ENCODE results near the gene MMP26.
"Not testable (repeated sequence)": the region's sequence is repeated elsewhere in the genome, so short reads cannot be mapped to it uniquely, and the experiment has no call there.

Gene MMP26

GRCh38 chr11:4704054-4704789, at the start of gene MMP26:
MMP26 (plus strand) TSS chr11:4704784.
- DNase-seq, result no peak

- no peak for DNase-seq
Observed at GRCh38 chr11:4658629-4659445, 45.7 kb upstream of the MMP26 start.

- no peak for DNase-seq
Observed at GRCh38 chr11:4662876-4663275, 41.7 kb upstream of the MMP26 start.

GRCh38 chr11:4664183-4664582, 40.4 kb upstream of the MMP26 start:
- DNase-seq, result no peak

GRCh38 chr11:4664786-4665185, 39.8 kb upstream of the MMP26 start:
- DNase-seq, result no peak

- DNase-seq, result no peak
Observed at GRCh38 chr11:4665424-4665823, 39.2 kb upstream of the MMP26 start.

GRCh38 chr11:4671741-4672140, 32.8 kb upstream of the MMP26 start:
- no peak for DNase-seq

- DNase-seq, result no peak
Observed at GRCh38 chr11:4672470-4672869, 32.1 kb upstream of the MMP26 start.

GRCh38 chr11:4673781-4674180, 30.8 kb upstream of the MMP26 start:
- no peak for DNase-seq

GRCh38 chr11:4677948-4678347, 26.6 kb upstream of the MMP26 start:
- DNase-seq, result no peak

GRCh38 chr11:4680341-4680740, 24.2 kb upstream of the MMP26 start:
- DNase-seq, result no peak

- DNase-seq, result no peak
Observed at GRCh38 chr11:4682623-4683419, 21.8 kb upstream of the MMP26 start.

- no peak for DNase-seq
Observed at GRCh38 chr11:4684631-4685285, 19.8 kb upstream of the MMP26 start.

GRCh38 chr11:4695442-4695841, 9.1 kb upstream of the MMP26 start:
- DNase-seq, result no peak

GRCh38 chr11:4697585-4697984, 7.0 kb upstream of the MMP26 start, which contains the start of gene OR51E2:
OR51E2 (minus strand) TSS chr11:4697853; CDS start chr11:4682711, 15,142 bp downstream.
- no peak for DNase-seq

GRCh38 chr11:4699697-4700435, 4.7 kb upstream of the MMP26 start:
- DNase-seq, result no peak

- no peak for DNase-seq
Observed at GRCh38 chr11:4700436-4700820, 4.2 kb upstream of the MMP26 start.

- no peak for DNase-seq
Observed at GRCh38 chr11:4704790-4705334, 278 bp downstream of the MMP26 start.

GRCh38 chr11:4713241-4713640, 8.7 kb downstream of the MMP26 start:
- no peak for DNase-seq

- DNase-seq, result no peak
Observed at GRCh38 chr11:4714300-4714699, 9.7 kb downstream of the MMP26 start.

GRCh38 chr11:4722616-4723534, 18.3 kb downstream of the MMP26 start:
- not testable (repeated sequence) for DNase-seq
